Mesendoderm (in vitro differentiated cells): ENCODE data around the gene ZRSR2.

Experiments
- DNase-seq: peaks from one replicate; pipeline ENCODE4 v3.0.0; 2013
- H2AK5ac ChIP-seq: 2 replicates; pipeline ENCODE4 v1.6.1; 2013; ENCODE audit warnings: low read length, inconsistent platforms
- H2BK120ac ChIP-seq: 2 replicates; pipeline ENCODE4 v1.6.1; 2013; ENCODE audit warnings: low read depth, mild to moderate bottlenecking, low read length, moderate library complexity, mixed read lengths
- H2BK15ac ChIP-seq: replicated peaks from 2 replicates; pipeline ENCODE4 v1.6.1; 2013; ENCODE audit warnings: low read depth, mild to moderate bottlenecking, moderate library complexity
- H2BK5ac ChIP-seq: 2 replicates; pipeline ENCODE4 v1.6.1; 2013; ENCODE audit warnings: low read length, inconsistent platforms
- H3K18ac ChIP-seq: 2 replicates; pipeline ENCODE4 v1.6.1; 2013; ENCODE audit warnings: mild to moderate bottlenecking, low read length, mixed read lengths
- H3K23ac ChIP-seq: one replicate; pipeline ENCODE4 v1.6.1; 2013; ENCODE audit warnings: low read length
- H3K27ac ChIP-seq: 2 replicates; pipeline ENCODE4 v1.5.1; 2013; ENCODE audit warnings: low read depth, mild to moderate bottlenecking, inconsistent platforms, low read length, moderate library complexity
- H3K27me3 ChIP-seq: 2 replicates; pipeline ENCODE4 v1.6.1; 2013; ENCODE audit warnings: low read length, control low read depth, mild to moderate bottlenecking, inconsistent platforms; ENCODE audit not compliant: insufficient read depth, poor library complexity
- H3K36me3 ChIP-seq: 2 replicates; pipeline ENCODE4 v1.6.1; 2013; ENCODE audit warnings: low read length, inconsistent platforms; ENCODE audit not compliant: control insufficient read depth, insufficient read depth
- H3K4ac ChIP-seq: one replicate; pipeline ENCODE4 v1.6.1; 2013; ENCODE audit warnings: low read depth, mild to moderate bottlenecking, low read length, moderate library complexity
- H3K4me1 ChIP-seq: 2 replicates; pipeline ENCODE4 v1.6.1; 2013; ENCODE audit warnings: low read depth, low read length, inconsistent platforms; ENCODE audit not compliant: control insufficient read depth
- H3K4me2 ChIP-seq: 2 replicates; pipeline ENCODE4 v1.6.1; 2013; ENCODE audit warnings: low read length
- H3K4me3 ChIP-seq: 2 replicates; pipeline ENCODE4 v1.5.1; 2013; ENCODE audit warnings: mild to moderate bottlenecking, low read length
- H3K56ac ChIP-seq: one replicate; pipeline ENCODE4 v1.6.1; 2013; ENCODE audit warnings: low read length
- H3K79me1 ChIP-seq: 2 replicates; pipeline ENCODE4 v1.6.1; 2013; ENCODE audit warnings: low read length, inconsistent platforms
- H3K79me2 ChIP-seq: 2 replicates; pipeline ENCODE4 v1.6.1; 2013; ENCODE audit warnings: mild to moderate bottlenecking, low read length; ENCODE audit not compliant: control insufficient read depth, insufficient read depth
- H3K9ac ChIP-seq: 2 replicates; pipeline ENCODE4 v1.6.1; 2013; ENCODE audit warnings: low read length, inconsistent platforms
- H4K5ac ChIP-seq: one replicate; pipeline ENCODE4 v1.6.1; 2013; ENCODE audit warnings: low read length
- H4K8ac ChIP-seq: one replicate; pipeline ENCODE4 v1.6.1; 2013; ENCODE audit warnings: low read depth, mild to moderate bottlenecking, control low read depth, low read length, moderate library complexity
- WGBS: extraction: QIAGEN DNeasy Blood & Tissue Kit; methylation state at CpG from one replicate; pipeline ENCODE4 v1.1.7; 2013; ENCODE audit warnings: low lambda C conversion rate, missing lambda C conversion rate; ENCODE audit not compliant: insufficient coverage; ENCODE audit errors: extremely low coverage; 5-methylcytosine and 5-hydroxymethylcytosine counted together

The ZRSR2 gene

GRCh38 chrX:15812192-15812938 is 22.1 kb downstream of the ZRSR2 start:
- WGBS: no CpG with 5 or more reads among the region's 8 CpGs

GRCh38 chrX:15813416-15813815 is 23.1 kb downstream of the ZRSR2 start:
- H3K56ac ChIP-seq: no peak overlapping the region
- H4K8ac ChIP-seq: no peak overlapping the region
- H3K4me3 ChIP-seq: no peak overlapping the region
- DNase-seq: no peak
- no peaks in the 10 kb centered on the region for H3K4me1 ChIP-seq
- no peak overlapping the region for H2BK5ac ChIP-seq
- no peak overlapping the region for H3K23ac ChIP-seq
- no peak overlapping the region for H2BK15ac ChIP-seq
- no peak overlapping the region for H3K4ac ChIP-seq
- no CpG with 5 or more reads among the region's 1 CpG for WGBS
- no peak overlapping the region for H3K4me2 ChIP-seq
- no peak overlapping the region for H2AK5ac ChIP-seq
- no peaks in the 10 kb centered on the region for H3K79me1 ChIP-seq
- H3K79me2 ChIP-seq: no peaks in the 10 kb centered on the region
- no peak overlapping the region for H3K18ac ChIP-seq
- no peak overlapping the region for H3K9ac ChIP-seq
- H2BK120ac ChIP-seq: no peak overlapping the region
- no peaks in the 10 kb centered on the region for H3K27me3 ChIP-seq
- H3K36me3 ChIP-seq: peaks cover 1% of the 10 kb centered on the region
- H3K27ac ChIP-seq: no peak overlapping the region
- no peak overlapping the region for H4K5ac ChIP-seq

More at GRCh38 chrX:15812192-15812938, 22.1 kb downstream of the ZRSR2 start:
- H2BK15ac ChIP-seq: no peak overlapping the region
- H2BK5ac ChIP-seq: no peak overlapping the region
- no peak overlapping the region for H3K4me3 ChIP-seq
- no peak overlapping the region for H3K27ac ChIP-seq
- no peaks in the 10 kb centered on the region for H3K4me1 ChIP-seq
- H2AK5ac ChIP-seq: no peak overlapping the region
- H3K27me3 ChIP-seq: no peaks in the 10 kb centered on the region
- DNase-seq: no peak
- no peak overlapping the region for H3K56ac ChIP-seq
- no peak overlapping the region for H2BK120ac ChIP-seq
- no peak overlapping the region for H3K4me2 ChIP-seq
- H3K79me2 ChIP-seq: no peaks in the 10 kb centered on the region
- H3K18ac ChIP-seq: no peak overlapping the region
- H3K4ac ChIP-seq: no peak overlapping the region
- H3K23ac ChIP-seq: no peak overlapping the region
- H4K5ac ChIP-seq: no peak overlapping the region
- H3K79me1 ChIP-seq: no peaks in the 10 kb centered on the region
- H3K36me3 ChIP-seq: peaks cover 1% of the 10 kb centered on the region
- H3K9ac ChIP-seq: no peak overlapping the region
- H4K8ac ChIP-seq: no peak overlapping the region

- H3K4me3 ChIP-seq: no peak overlapping the region
- no peak overlapping the region for H3K27ac ChIP-seq
- H4K5ac ChIP-seq: no peak overlapping the region
- H3K9ac ChIP-seq: no peak overlapping the region
- no peak overlapping the region for H3K23ac ChIP-seq
- no CpG with 5 or more reads among the region's 6 CpGs for WGBS
- no peaks in the 10 kb centered on the region for H3K79me1 ChIP-seq
- H3K4me2 ChIP-seq: no peak overlapping the region
- H2BK120ac ChIP-seq: no peak overlapping the region
- H3K18ac ChIP-seq: no peak overlapping the region
- no peak overlapping the region for H2BK5ac ChIP-seq
- H3K79me2 ChIP-seq: no peaks in the 10 kb centered on the region
- no peak overlapping the region for H3K4ac ChIP-seq
- H2AK5ac ChIP-seq: no peak overlapping the region
- no peak overlapping the region for H3K56ac ChIP-seq
- no peaks in the 10 kb centered on the region for H3K27me3 ChIP-seq
- no peak overlapping the region for H4K8ac ChIP-seq
- H2BK15ac ChIP-seq: no peak overlapping the region
- no peaks in the 10 kb centered on the region for H3K4me1 ChIP-seq
- DNase-seq: no peak
- no peaks in the 10 kb centered on the region for H3K36me3 ChIP-seq
These were observed 24.6 kb downstream of the ZRSR2 start for GRCh38 chrX:15814771-15815365.

GRCh38 chrX:15815779-15816437 is 25.6 kb downstream of the ZRSR2 start:
- H2BK5ac ChIP-seq: no peak overlapping the region
- H3K18ac ChIP-seq: no peak overlapping the region
- H4K8ac ChIP-seq: no peak overlapping the region
- H2BK120ac ChIP-seq: no peak overlapping the region
- no peak overlapping the region for H3K23ac ChIP-seq
- H3K56ac ChIP-seq: peak overlapping the region; percentile 19
- H3K79me1 ChIP-seq: no peaks in the 10 kb centered on the region
- no peak overlapping the region for H2AK5ac ChIP-seq
- H3K27ac ChIP-seq: peak overlapping the region; percentile 31
- no peak overlapping the region for H3K4ac ChIP-seq
- H3K4me3 ChIP-seq: no peak overlapping the region
- no peak overlapping the region for H2BK15ac ChIP-seq
- H4K5ac ChIP-seq: no peak overlapping the region
- no peaks in the 10 kb centered on the region for H3K79me2 ChIP-seq
- WGBS: no CpG with 5 or more reads among the region's 10 CpGs
- no peaks in the 10 kb centered on the region for H3K27me3 ChIP-seq
- no peaks in the 10 kb centered on the region for H3K36me3 ChIP-seq
- H3K4me1 ChIP-seq: no peaks in the 10 kb centered on the region
- no peak overlapping the region for H3K9ac ChIP-seq
- H3K4me2 ChIP-seq: no peak overlapping the region
- peak; percentile 87 for DNase-seq

GRCh38 chrX:15816438-15816809 is 26.1 kb downstream of the ZRSR2 start:
- Histone ChIP-seq H3K79me2 (no peaks in the 10 kb centered on the region), H2BK15ac (no peak overlapping the region), H3K9ac (no peak overlapping the region), H3K4me3 (no peak overlapping the region), H3K4me2 (no peak overlapping the region), H4K5ac (no peak overlapping the region), H3K27ac (no peak overlapping the region), H3K23ac (no peak overlapping the region), H2BK120ac (no peak overlapping the region), H3K36me3 (no peaks in the 10 kb centered on the region), H3K4me1 (no peaks in the 10 kb centered on the region), H3K18ac (no peak overlapping the region), H3K4ac (no peak overlapping the region), H4K8ac (no peak overlapping the region), H2BK5ac (no peak overlapping the region), H3K27me3 (no peaks in the 10 kb centered on the region), H3K79me1 (no peaks in the 10 kb centered on the region), H2AK5ac (no peak overlapping the region), H3K56ac (no peak overlapping the region)
- peak; percentile 75 for DNase-seq
- no CpG with 5 or more reads among the region's 1 CpG for WGBS
